Endothelial cell of umbilical vein (primary cell): ENCODE data around the gene FOXR2. TPM values are rescaled to one million over a fixed set of nuclear protein-coding genes. Genes with fewer than 3 reads are reported as not detected.

Experiments
- BruUV-seq: library from RNA; stranded (reverse); fragments of 400-500 nt; replicated peaks from 2 replicates; lab custom pipeline; 2021; lab: Mats Ljungman, UMichigan
- CTCF ChIA-PET: fragments of 300-600, 350-600 bp; sonication (Branson Sonifier 250); formaldehyde crosslinking; loops from one replicate; lab custom pipeline; 2021; ENCODE audit warnings: antibody characterized with exemption, inconsistent platforms; lab: Charles Lee
- POLR2A ChIA-PET: fragments of 300-600, 350-600 bp; sonication (Branson Sonifier 250); formaldehyde crosslinking; loops from one replicate; lab custom pipeline; 2021; ENCODE audit warnings: antibody characterized with exemption, inconsistent platforms; lab: Charles Lee
- DNase-seq: peaks from one replicate; pipeline ENCODE4 v3.0.0-alpha.2; 2011; ENCODE audit warnings: low read depth, low spot score
- FAIRE-seq: peaks from 2 replicates; lab custom pipeline; 2011; peaks lifted over from hg19 to GRCh38; lab: Jason Lieb, UNC
- H2AFZ ChIP-seq: 2 replicates; pipeline ENCODE4 v1.6.0; 2012; ENCODE audit warnings: low read depth, low read length, control low read depth, inconsistent platforms
- H3K27ac ChIP-seq: 2 replicates; pipeline ENCODE4 v1.5.1; 2011; ENCODE audit warnings: low read depth, mild to moderate bottlenecking, control low read depth, low read length, moderate library complexity; ENCODE audit not compliant: insufficient read depth
- H3K27me3 ChIP-seq, 2 experiments: 2 replicates each; pipeline versions ENCODE4 v1.6.0 to v1.6.1; 2011; ENCODE audit warnings: low read length in 2 of 2, mixed read lengths in 1 of 2; ENCODE audit not compliant: control insufficient read depth in 2 of 2, insufficient read depth in 2 of 2
- H3K36me3 ChIP-seq, 2 experiments: 2 replicates in 1 of 2; 3 replicates in 1 of 2; pipeline ENCODE4 v1.5.1; 2011; ENCODE audit warnings: low read length in 2 of 2, mild to moderate bottlenecking in 1 of 2, moderate library complexity in 1 of 2; ENCODE audit not compliant: control insufficient read depth in 2 of 2, insufficient read depth in 2 of 2; ENCODE audit errors: extremely low read depth in 1 of 2
- H3K4me1 ChIP-seq: 3 replicates; pipeline ENCODE4 v1.5.1; 2011; ENCODE audit warnings: mild to moderate bottlenecking, low read length; ENCODE audit not compliant: control insufficient read depth, insufficient read depth; ENCODE audit errors: extremely low read depth
- H3K4me2 ChIP-seq: 2 replicates; pipeline ENCODE4 v1.6.1; 2011; ENCODE audit warnings: low read length, control low read depth, mixed read lengths; ENCODE audit not compliant: insufficient read depth
- H3K4me3 ChIP-seq, 3 experiments: fragments of 200-600 bp in 1 of 3; sonication (generic), shearing (Covaris generic) in 1 of 3; replicated peaks in 1 of 3; 2 replicates each; pipeline ENCODE4 v1.5.1; 2011 to 2016; ENCODE audit warnings: control low read depth in 3 of 3, low read length in 3 of 3, mild to moderate bottlenecking in 2 of 3, inconsistent platforms in 1 of 3, low read depth in 1 of 3, moderate library complexity in 1 of 3; ENCODE audit not compliant: insufficient read depth in 1 of 3
- H3K79me2 ChIP-seq: 2 replicates; pipeline ENCODE4 v1.6.0; 2012; ENCODE audit warnings: low read length, inconsistent platforms; ENCODE audit not compliant: control insufficient read depth, insufficient read depth
- H3K9ac ChIP-seq: replicated peaks from 2 replicates; pipeline ENCODE3; 2011; ENCODE audit warnings: low read length, control low read depth; ENCODE audit not compliant: insufficient read depth; ENCODE audit errors: extremely low read depth
- H3K9me1 ChIP-seq: replicated peaks from 3 replicates; pipeline ENCODE4 v1.6.0; 2011; ENCODE audit warnings: mild to moderate bottlenecking, low read length; ENCODE audit not compliant: control insufficient read depth, insufficient read depth; ENCODE audit errors: extremely low read depth
- H3K9me3 ChIP-seq: replicated peaks from 2 replicates; pipeline ENCODE4 v1.5.1; 2012; ENCODE audit warnings: low read length, inconsistent platforms; ENCODE audit not compliant: control insufficient read depth, insufficient read depth
- H4K20me1 ChIP-seq: replicated peaks from 2 replicates; pipeline ENCODE3; 2011; ENCODE audit warnings: mild to moderate bottlenecking, low read length; ENCODE audit not compliant: control insufficient read depth, insufficient read depth; ENCODE audit errors: extremely low read depth
- EZH2 ChIP-seq: IDR thresholded peaks from 2 replicates; pipeline ENCODE4 v1.6.1; 2012; ENCODE audit warnings: borderline replicate concordance, low read depth, mild to moderate bottlenecking, moderate library complexity, low read length, inconsistent platforms; ENCODE audit not compliant: severe bottlenecking
- FOS ChIP-seq: IDR thresholded peaks from 2 replicates; pipeline ENCODE4 v1.6.1; 2011; ENCODE audit warnings: mild to moderate bottlenecking, low read length, moderate library complexity, borderline replicate concordance; ENCODE audit not compliant: insufficient read depth
- GATA2 ChIP-seq: IDR thresholded peaks from 2 replicates; pipeline ENCODE4 v1.7.0; 2011; ENCODE audit warnings: low read depth, mild to moderate bottlenecking, moderate library complexity, mixed read lengths, low read length; ENCODE audit not compliant: insufficient read length, insufficient read depth
- JUN ChIP-seq: IDR thresholded peaks from 2 replicates; pipeline ENCODE4 v1.6.1; 2011; ENCODE audit warnings: borderline replicate concordance, low read depth; ENCODE audit not compliant: insufficient read length, insufficient read depth
- MYC ChIP-seq: IDR thresholded peaks from one replicate; pipeline ENCODE4 v1.6.1; 2011; ENCODE audit warnings: mild to moderate bottlenecking, low read depth, low read length
- POLR2A ChIP-seq: IDR thresholded peaks from 2 replicates; pipeline ENCODE4 v1.6.1; 2012; ENCODE audit warnings: low read depth, mild to moderate bottlenecking, control low read depth, low read length
- POLR2AphosphoS5 ChIP-seq: IDR thresholded peaks from 2 replicates; pipeline ENCODE4 v1.6.1; 2012; ENCODE audit warnings: low read depth, mild to moderate bottlenecking, control low read depth, low read length, moderate library complexity; ENCODE audit not compliant: insufficient read depth
- dilution Hi-C: fragments of 300-500 bp; cut with MboI; formaldehyde crosslinking; loops from one replicate; pipeline ENCODE4 v1.15.0; 2019; ENCODE audit warnings: low sequenced_read_pairs; ENCODE audit not compliant: extremely low pct_ligation_motif_present
- intact Hi-C: fragments of 100-400 bp; cut with micrococcal nuclease; formaldehyde crosslinking; loops from one replicate; pipeline ENCODE4 v1.10.0; 2022
- polyA plus RNA-seq, 4 experiments: library from polyadenylated mRNA; depleted of rRNA in 3 of 4; stranded (reverse) in 3 of 4; unstranded in 1 of 4; fragments of >200 nt; gene quantifications; 2 replicates each; pipeline versions ENCODE4 v1.2.1 to v1.2.3, GENCODE V29; 2011 to 2012; ENCODE audit warnings: missing spikeins in 1 of 4
- total RNA-seq: library from RNA; stranded (reverse); gene quantifications from 2 replicates; pipeline ENCODE4 v1.2.3, GENCODE V29; 2021
- TF ChIP-seq, protein P1 (sequence below): IDR thresholded peaks from 2 replicates; pipeline ENCODE4 v1.6.1; 2011; ENCODE audit not compliant: insufficient read depth, insufficient read length
- TF ChIP-seq, protein P2 (sequence below), 2 donors: IDR thresholded peaks; 1 replicate in 1 of 2; 2 replicates in 1 of 2; pipeline ENCODE4 v1.5.1; 2011; ENCODE audit warnings: low read length in 2 of 2, mild to moderate bottlenecking in 2 of 2, moderate library complexity in 2 of 2, control low read depth in 1 of 2, inconsistent platforms in 1 of 2, low read depth in 1 of 2; ENCODE audit not compliant: insufficient read depth in 1 of 2; ENCODE audit errors: extremely low read depth in 1 of 2

The FOXR2 gene
- total and polyA plus RNA-seq, 2 donors (not counting 3 experiments of a cell fraction or from before 2014, with no cell fraction given): not detected

DNA sequence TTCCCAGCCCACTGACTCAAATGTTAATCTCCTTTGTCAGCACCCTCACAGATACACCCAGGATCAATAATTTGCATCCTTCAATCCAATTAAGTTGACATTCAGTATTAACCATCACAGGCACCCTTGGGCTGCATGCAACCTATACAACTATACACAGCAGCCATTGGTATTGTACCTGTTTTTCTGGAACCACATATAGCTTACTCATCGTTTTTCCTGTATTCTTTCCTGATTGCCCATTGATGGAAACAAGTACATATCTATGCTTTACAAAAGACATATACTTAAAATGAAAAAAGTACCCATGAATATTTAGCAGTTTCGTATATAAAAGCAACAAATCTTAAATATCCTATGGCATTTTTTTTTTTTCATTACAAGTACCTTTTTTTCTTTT, 3.7 kb upstream of the FOXR2 start:
- CTCF ChIA-PET: no interaction called here
- Histone ChIP-seq H3K4me1 (no peaks in the 10 kb centered on the region), H3K9me1 (no peaks in the 10 kb centered on the region), H3K36me3 (no peaks in the 10 kb centered on the region), H3K27ac (no peak overlapping the region), H3K27me3 (no peaks in the 10 kb centered on the region), H3K4me2 (no peak overlapping the region), H3K9me3 (no peaks in the 10 kb centered on the region), H4K20me1 (no peaks in the 10 kb centered on the region), H3K79me2 (no peaks in the 10 kb centered on the region), H3K9ac (no peak overlapping the region), H2AFZ (no peak overlapping the region), H3K4me3 (no peak overlapping the region)
- FAIRE-seq (no peak), DNase-seq (no peak)
- dilution Hi-C loops (no loop called here), intact Hi-C loops (no loop called here)
- TF ChIP-seq MYC: no peak
- BruUV-seq: no TSS peak
- POLR2A ChIA-PET: no interaction called here

DNA sequence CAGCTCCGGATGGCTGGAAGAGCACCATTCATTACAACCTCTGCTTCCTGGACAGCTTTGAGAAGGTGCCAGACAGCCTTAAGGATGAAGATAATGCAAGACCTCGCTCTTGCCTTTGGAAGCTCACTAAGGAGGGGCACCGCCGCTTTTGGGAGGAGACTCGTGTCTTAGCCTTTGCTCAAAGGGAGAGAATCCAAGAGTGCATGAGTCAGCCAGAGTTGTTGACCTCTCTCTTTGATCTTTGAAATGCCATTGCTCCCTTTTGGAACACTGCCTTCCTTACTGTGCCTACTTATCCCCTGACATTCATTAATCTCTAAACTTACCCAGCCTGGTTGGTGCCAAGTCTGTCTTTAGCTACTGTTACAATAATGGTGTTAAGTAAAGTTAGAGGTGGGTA, 1.2 kb downstream of the FOXR2 start:
- Histone ChIP-seq H3K4me2 (no peak overlapping the region), H2AFZ (no peak overlapping the region), H3K9me1 (no peaks in the 10 kb centered on the region), H3K4me3 (no peak overlapping the region), H3K9me3 (no peaks in the 10 kb centered on the region), H3K27me3 (no peaks in the 10 kb centered on the region), H3K79me2 (no peaks in the 10 kb centered on the region), H3K36me3 (no peaks in the 10 kb centered on the region), H3K27ac (no peak overlapping the region), H3K4me1 (no peaks in the 10 kb centered on the region), H4K20me1 (no peaks in the 10 kb centered on the region), H3K9ac (no peak overlapping the region)
- BruUV-seq: no TSS peak
- ChIA-PET POLR2A (no interaction called here), CTCF (no interaction called here)
- TF ChIP-seq, protein P1, sequence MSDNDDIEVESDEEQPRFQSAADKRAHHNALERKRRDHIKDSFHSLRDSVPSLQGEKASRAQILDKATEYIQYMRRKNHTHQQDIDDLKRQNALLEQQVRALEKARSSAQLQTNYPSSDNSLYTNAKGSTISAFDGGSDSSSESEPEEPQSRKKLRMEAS: no peak
- TF ChIP-seq POLR2AphosphoS5 (no peak), POLR2A (no peak), GATA2 (no peak), EZH2 (no peak), FOS (no peak), MYC (no peak), JUN (no peak)
- TF ChIP-seq, protein P2, sequence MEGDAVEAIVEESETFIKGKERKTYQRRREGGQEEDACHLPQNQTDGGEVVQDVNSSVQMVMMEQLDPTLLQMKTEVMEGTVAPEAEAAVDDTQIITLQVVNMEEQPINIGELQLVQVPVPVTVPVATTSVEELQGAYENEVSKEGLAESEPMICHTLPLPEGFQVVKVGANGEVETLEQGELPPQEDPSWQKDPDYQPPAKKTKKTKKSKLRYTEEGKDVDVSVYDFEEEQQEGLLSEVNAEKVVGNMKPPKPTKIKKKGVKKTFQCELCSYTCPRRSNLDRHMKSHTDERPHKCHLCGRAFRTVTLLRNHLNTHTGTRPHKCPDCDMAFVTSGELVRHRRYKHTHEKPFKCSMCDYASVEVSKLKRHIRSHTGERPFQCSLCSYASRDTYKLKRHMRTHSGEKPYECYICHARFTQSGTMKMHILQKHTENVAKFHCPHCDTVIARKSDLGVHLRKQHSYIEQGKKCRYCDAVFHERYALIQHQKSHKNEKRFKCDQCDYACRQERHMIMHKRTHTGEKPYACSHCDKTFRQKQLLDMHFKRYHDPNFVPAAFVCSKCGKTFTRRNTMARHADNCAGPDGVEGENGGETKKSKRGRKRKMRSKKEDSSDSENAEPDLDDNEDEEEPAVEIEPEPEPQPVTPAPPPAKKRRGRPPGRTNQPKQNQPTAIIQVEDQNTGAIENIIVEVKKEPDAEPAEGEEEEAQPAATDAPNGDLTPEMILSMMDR (IDR thresholded peaks at IDR 0.05; ENCODE audit: extremely low read depth in 1 of 2, insufficient read depth in 1 of 2, low read depth in 1 of 2, low read length in 2 of 2): no peak
- intact Hi-C loops: loop anchor here (10.0 kb wide), 1 partner anchor 90 kb away; the partner anchor contains the start of gene RRAGB
- DNase-seq (no peak), FAIRE-seq (no peak)
- dilution Hi-C loops: no loop called here
